Fibroblast of the aortic adventitia (primary cell): Measurements from ENCODE around the gene ITGB6. TPM values are rescaled to one million over a fixed set of nuclear protein-coding genes. Genes with fewer than 3 reads are reported as not detected.
A peak's percentile ranks its signal among the peaks of the same experiment; 100 is the strongest.
"Not testable (repeated sequence)": the region's sequence is repeated elsewhere in the genome, so short reads cannot be mapped to it uniquely, and the experiment has no call there.

ENCODE experiments used
- DNase-seq: peaks from one replicate; pipeline ENCODE4 v3.0.0-alpha.2; 2010; ENCODE audit warnings: low read depth
- H3K4me3 ChIP-seq: 2 replicates; pipeline ENCODE4 v1.5.1; 2011; ENCODE audit warnings: low read depth, mild to moderate bottlenecking, control low read depth, low read length, moderate library complexity
- total RNA-seq: library from RNA; depleted of rRNA; stranded (reverse); fragments of >200 nt; gene quantifications from 2 replicates; pipeline ENCODE4 v1.2.3, GENCODE V29; 2012; ENCODE audit warnings: low replicate concordance
- TF ChIP-seq, protein P1 (sequence below): IDR thresholded peaks from 2 replicates; pipeline ENCODE4 v1.5.1; 2011; ENCODE audit warnings: mild to moderate bottlenecking, low read length, control low read depth, inconsistent platforms; ENCODE audit not compliant: insufficient read depth

Gene ITGB6
- total RNA-seq, 1 donor, result under 0.01 TPM

- no peak overlapping the region for H3K4me3 ChIP-seq
- TF ChIP-seq, protein P1, sequence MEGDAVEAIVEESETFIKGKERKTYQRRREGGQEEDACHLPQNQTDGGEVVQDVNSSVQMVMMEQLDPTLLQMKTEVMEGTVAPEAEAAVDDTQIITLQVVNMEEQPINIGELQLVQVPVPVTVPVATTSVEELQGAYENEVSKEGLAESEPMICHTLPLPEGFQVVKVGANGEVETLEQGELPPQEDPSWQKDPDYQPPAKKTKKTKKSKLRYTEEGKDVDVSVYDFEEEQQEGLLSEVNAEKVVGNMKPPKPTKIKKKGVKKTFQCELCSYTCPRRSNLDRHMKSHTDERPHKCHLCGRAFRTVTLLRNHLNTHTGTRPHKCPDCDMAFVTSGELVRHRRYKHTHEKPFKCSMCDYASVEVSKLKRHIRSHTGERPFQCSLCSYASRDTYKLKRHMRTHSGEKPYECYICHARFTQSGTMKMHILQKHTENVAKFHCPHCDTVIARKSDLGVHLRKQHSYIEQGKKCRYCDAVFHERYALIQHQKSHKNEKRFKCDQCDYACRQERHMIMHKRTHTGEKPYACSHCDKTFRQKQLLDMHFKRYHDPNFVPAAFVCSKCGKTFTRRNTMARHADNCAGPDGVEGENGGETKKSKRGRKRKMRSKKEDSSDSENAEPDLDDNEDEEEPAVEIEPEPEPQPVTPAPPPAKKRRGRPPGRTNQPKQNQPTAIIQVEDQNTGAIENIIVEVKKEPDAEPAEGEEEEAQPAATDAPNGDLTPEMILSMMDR, result no peak
- peak; percentile 79 for DNase-seq
Measured at GRCh38 chr2:160157861-160158829, 41.9 kb downstream of the ITGB6 start.

- peak; percentile 72 for DNase-seq
Measured at GRCh38 chr2:160156665-160157064, 43.4 kb downstream of the ITGB6 start.

GRCh38 chr2:160156100-160156499 is 44.0 kb downstream of the ITGB6 start:
- DNase-seq, result peak; percentile 3
- H3K4me3 ChIP-seq, result no peak overlapping the region
- TF ChIP-seq, protein P1, result no peak

More at GRCh38 chr2:160156665-160157064, 43.4 kb downstream of the ITGB6 start:
- no peak overlapping the region for H3K4me3 ChIP-seq
- TF ChIP-seq, protein P1, result no peak

- not testable (repeated sequence) for H3K4me3 ChIP-seq, DNase-seq
Measured at GRCh38 chr2:160148419-160148818, 51.7 kb downstream of the ITGB6 start.

GRCh38 chr2:160145471-160145870 is 54.6 kb downstream of the ITGB6 start:
- no peak overlapping the region for H3K4me3 ChIP-seq
- TF ChIP-seq, protein P1, result no peak

DNA sequence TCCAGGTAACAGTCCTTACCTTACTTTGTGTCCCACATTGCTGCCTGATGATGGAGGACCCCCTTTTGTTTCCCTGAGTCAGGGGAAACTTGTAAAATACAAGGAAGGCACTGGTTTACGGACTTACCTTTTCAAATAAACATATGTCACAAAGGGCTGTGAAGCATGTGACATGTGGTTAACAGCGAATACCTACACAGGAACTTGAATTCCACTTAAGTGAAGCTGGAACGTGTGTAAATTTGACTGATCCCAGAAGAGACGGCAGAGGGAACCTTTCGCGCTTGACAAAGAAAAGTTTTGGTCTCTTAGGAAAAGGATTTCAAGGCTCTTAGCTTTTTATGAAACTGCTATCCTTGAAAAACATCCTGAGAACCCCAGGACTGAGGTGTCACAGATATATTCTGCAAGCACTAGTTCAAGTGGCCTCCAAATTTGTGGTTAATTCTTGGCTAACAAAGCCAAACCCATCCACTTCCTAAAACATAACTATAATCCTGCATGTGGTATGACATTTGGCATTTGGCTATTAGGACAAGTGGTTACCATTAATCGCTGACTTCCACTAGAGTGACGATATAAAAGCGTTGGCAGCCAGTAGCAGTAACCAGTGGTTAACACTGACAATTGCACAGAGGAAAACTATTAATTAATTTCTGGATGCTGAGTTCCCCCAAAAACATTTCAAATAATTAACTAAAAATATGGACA is 55.6 kb downstream of the ITGB6 start:
- TF ChIP-seq, protein P1, result no peak
- no peak for DNase-seq
- no peak overlapping the region for H3K4me3 ChIP-seq

More at GRCh38 chr2:160145471-160145870, 54.6 kb downstream of the ITGB6 start:
- DNase-seq, result no peak

GRCh38 chr2:160142472-160142871 is 57.6 kb downstream of the ITGB6 start:
- DNase-seq, result no peak
- H3K4me3 ChIP-seq, result no peak overlapping the region
- TF ChIP-seq, protein P1, result no peak
